ACC112 (cell line): Measurements from ENCODE around the gene MAP3K4.

Source experiments
- H2AFZ ChIP-seq: fragments of 200-600 bp; sonication (generic); one replicate; pipeline ENCODE4 v1.6.0; 2017; ENCODE audit warnings: antibody characterized with exemption, low read length; ENCODE audit not compliant: unreplicated experiment
- H3K27ac ChIP-seq: fragments of 200-600 bp; sonication (generic); 2 replicates; pipeline ENCODE4 v1.5.1; 2014; ENCODE audit warnings: low read depth, mild to moderate bottlenecking, antibody characterized with exemption, low read length, moderate library complexity
- H3K27me3 ChIP-seq: fragments of 200-600 bp; sonication (generic); 2 replicates; pipeline ENCODE4 v1.6.1; 2014; ENCODE audit warnings: mild to moderate bottlenecking, antibody characterized with exemption, low read length, moderate library complexity, mixed read lengths; ENCODE audit not compliant: insufficient read depth
- H3K36me3 ChIP-seq: fragments of 200-600 bp; sonication (generic); 2 replicates; pipeline ENCODE4 v1.6.1; 2016; ENCODE audit warnings: mild to moderate bottlenecking, antibody characterized with exemption, low read length, moderate library complexity, mixed read lengths; ENCODE audit not compliant: insufficient read depth
- H3K4me1 ChIP-seq: fragments of 200-600 bp; sonication (generic); one replicate; pipeline ENCODE4 v1.6.1; 2016; ENCODE audit warnings: low read length, mixed read lengths; ENCODE audit not compliant: insufficient read depth, unreplicated experiment, control insufficient read depth
- H3K4me3 ChIP-seq: fragments of 200-600 bp; sonication (generic); 2 replicates; pipeline ENCODE4 v1.5.1; 2014; ENCODE audit warnings: mild to moderate bottlenecking, low read depth, low read length
- H3K79me2 ChIP-seq: fragments of 200-600 bp; sonication (generic); one replicate; pipeline ENCODE4 v1.6.0; 2016; ENCODE audit warnings: low read length; ENCODE audit not compliant: control insufficient read depth, unreplicated experiment, insufficient read depth

Gene MAP3K4

GRCh38 chr6:161163466-161164181 is 172.1 kb downstream of the MAP3K4 start:
- H3K4me3 ChIP-seq, result no peak overlapping the region
- no peaks in the 10 kb centered on the region for H3K27me3 ChIP-seq
- H3K27ac ChIP-seq, result no peak overlapping the region
- H3K36me3 ChIP-seq, result peaks cover 8% of the 10 kb centered on the region; the same call in 1 of the 2 replicates
- H2AFZ ChIP-seq, result no peak overlapping the region
- peaks cover 14% of the 10 kb centered on the region for H3K4me1 ChIP-seq
- no peaks in the 10 kb centered on the region for H3K79me2 ChIP-seq

- Histone ChIP-seq H3K27me3 (no peaks in the 10 kb centered on the region), H3K4me1 (peaks cover 19% of the 10 kb centered on the region), H3K36me3 (peaks cover 8% of the 10 kb centered on the region; the same call in 1 of the 2 replicates), H3K27ac (no peak overlapping the region), H3K4me3 (no peak overlapping the region), H2AFZ (no peak overlapping the region), H3K79me2 (no peaks in the 10 kb centered on the region)
Measured at GRCh38 chr6:161164182-161164625, 172.6 kb downstream of the MAP3K4 start.

DNA sequence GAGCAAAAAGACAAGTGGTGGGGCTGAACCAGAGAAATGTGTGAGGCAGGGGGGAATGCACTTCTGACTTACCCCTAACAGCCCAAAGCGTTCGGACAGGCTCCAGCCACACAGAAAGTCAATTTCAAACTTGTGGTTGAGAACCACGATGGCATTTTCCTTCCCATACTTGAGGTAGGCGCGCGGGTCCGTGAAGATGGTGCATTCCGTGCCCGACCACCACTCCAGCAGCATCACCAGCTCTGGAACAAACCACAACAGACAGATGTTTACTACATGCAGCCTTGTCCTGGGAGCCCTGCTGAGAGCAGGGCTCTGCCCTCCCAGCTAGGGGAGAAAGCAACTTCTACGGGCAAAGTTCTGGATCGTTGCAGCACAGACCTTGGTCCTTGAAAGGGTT is 174.6 kb downstream of the MAP3K4 start:
- Histone ChIP-seq H2AFZ (no peak overlapping the region), H3K4me1 (peaks cover 36% of the 10 kb centered on the region), H3K36me3 (peaks cover 8% of the 10 kb centered on the region; the same call in 1 of the 2 replicates), H3K27ac (no peak overlapping the region), H3K27me3 (no peaks in the 10 kb centered on the region), H3K79me2 (no peaks in the 10 kb centered on the region), H3K4me3 (no peak overlapping the region)

DNA sequence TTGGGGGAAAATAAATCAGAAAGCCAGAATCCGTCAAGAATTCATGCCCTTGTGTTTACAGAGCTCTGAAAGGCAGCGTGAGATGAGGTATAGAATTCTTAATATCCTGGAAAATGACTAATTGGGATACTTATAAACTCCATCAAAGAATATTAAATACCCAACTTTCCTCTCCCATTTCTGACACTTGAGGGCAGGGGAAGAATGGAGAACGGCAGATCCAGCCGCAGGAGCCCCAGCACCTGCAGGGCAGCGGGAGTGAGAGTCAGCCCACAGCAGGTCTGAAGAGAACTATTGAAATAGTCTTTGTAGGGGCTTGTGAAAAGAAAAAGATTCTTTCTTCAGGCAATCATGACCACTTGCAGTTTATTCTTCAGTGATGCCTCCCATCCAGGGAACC is 175.1 kb downstream of the MAP3K4 start:
- Histone ChIP-seq H3K4me3 (no peak overlapping the region), H3K4me1 (peaks cover 36% of the 10 kb centered on the region), H3K27ac (no peak overlapping the region), H2AFZ (no peak overlapping the region), H3K36me3 (peaks cover 8% of the 10 kb centered on the region; the same call in 1 of the 2 replicates), H3K27me3 (no peaks in the 10 kb centered on the region), H3K79me2 (no peaks in the 10 kb centered on the region)
